ENCODE results near the gene SCYGR1.

The SCYGR1 gene

DNA sequence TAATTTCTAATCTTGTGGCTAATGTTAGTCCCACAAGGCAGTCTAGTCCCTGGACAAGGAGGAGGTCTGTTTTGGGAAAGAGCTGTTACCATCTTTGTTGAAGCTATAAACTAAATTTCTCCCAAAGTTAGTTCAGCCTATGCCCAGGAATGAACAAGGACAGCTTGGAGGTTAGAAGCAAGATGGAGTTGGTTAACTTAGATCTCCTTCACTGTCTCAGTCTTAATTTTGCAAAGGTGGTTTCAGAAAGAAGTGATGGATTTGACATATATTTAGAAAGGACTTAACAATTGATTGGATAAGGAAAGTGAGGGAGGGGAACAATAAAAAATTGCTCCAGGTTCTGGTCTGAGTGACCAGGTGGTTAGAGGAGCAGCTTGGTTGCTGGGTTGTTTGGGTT, 14.6 kb upstream of the SCYGR1 start:
- Histone ChIP-seq H3K4me3 (ENCODE audit: extremely low read depth, insufficient read depth, low read length, poor library complexity, severe bottlenecking) (no peak overlapping the region), H3K9me3 (ENCODE audit: control insufficient read depth, low read length) (no peaks in the 10 kb centered on the region), H3K36me3 (ENCODE audit: control insufficient read depth, insufficient read depth, low read length) (no peaks in the 10 kb centered on the region), H3K27ac (ENCODE audit: low read depth, low read length, severe bottlenecking) (no peak overlapping the region), H3K4me1 (ENCODE audit: control insufficient read depth, insufficient read depth, low read length, poor library complexity, severe bottlenecking) (peaks cover 8% of the 10 kb centered on the region)

DNA sequence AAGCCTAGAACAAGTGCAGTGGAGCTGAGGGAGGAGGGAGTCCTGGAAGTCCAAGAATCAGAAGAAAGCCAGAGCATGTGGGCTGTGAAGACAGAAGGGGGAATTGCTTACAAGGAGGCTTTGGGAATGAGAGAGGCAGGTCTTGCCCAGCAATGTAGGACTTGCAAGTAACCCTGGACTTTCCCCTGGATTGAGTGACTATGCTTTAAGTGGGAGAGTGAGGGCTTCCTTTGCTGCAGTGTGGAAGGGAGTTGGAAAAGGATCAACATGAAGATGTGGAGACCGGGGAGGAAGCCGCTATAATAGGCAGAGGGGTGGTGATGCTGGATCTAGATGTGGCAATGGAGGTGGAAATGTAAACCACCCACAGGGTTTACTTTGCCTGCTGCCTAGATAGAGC, 13.8 kb upstream of the SCYGR1 start:
- Histone ChIP-seq H3K36me3 (ENCODE audit: control insufficient read depth, insufficient read depth, low read length) (no peaks in the 10 kb centered on the region), H3K4me1 (ENCODE audit: control insufficient read depth, insufficient read depth, low read length, poor library complexity, severe bottlenecking) (peaks cover 4% of the 10 kb centered on the region), H3K4me3 (ENCODE audit: extremely low read depth, insufficient read depth, low read length, poor library complexity, severe bottlenecking) (no peak overlapping the region), H3K27ac (ENCODE audit: low read depth, low read length, severe bottlenecking) (no peak overlapping the region), H3K9me3 (ENCODE audit: control insufficient read depth, low read length) (no peaks in the 10 kb centered on the region)
- 92 to 94% methylated on average over 2 of the region's 2 CpGs for WGBS, 2 experiments (ENCODE audit: insufficient coverage in 2 of 2)

DNA sequence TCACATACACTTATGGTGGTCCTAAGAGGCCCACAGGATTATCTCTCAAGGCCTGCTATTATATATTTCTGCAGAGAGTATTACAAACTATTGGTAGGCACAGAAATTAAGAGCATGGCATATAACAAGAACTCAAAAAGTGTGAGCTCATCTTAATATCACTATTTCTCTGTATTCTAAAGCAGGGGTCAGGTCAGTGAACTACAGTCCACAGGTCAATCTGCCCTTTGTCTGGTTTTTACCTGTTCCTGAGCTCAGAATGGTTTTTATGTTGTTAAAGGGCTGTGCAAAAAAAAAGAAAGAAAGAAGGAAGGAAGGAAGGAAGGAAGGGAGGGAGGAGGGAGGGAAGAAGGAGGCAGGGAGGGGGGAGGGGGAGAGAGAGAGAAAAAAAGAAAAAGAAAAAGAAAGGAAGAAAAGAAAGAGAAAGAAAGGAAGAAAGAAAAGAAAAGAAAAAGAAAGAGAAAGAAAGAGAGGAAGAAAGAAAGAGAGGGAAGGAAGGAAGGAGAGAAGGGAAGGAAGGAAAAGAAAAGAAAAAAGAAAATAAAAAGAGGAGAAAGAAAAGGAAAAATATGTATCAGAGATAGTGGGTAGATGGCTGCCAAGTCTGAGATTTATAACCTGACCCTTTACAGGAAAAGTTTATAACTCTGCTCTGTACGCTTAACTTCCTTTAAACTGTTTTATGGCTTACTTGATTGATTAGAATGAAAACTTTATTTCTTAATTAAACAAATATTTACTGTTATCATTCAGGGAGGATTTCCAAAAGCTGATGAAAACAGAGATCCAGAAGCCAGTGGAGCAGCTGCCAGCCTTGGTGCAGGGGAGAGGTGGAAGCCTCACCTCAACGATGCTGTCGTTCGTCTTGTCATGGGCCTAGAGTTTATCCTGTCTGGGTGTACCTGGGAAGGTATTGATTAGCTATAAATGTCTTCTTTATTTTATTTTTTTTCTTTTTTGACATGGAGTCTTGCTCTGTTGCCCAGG, 11.2 kb upstream of the SCYGR1 start:
- Histone ChIP-seq H3K4me3 (ENCODE audit: extremely low read depth, insufficient read depth, low read length, poor library complexity, severe bottlenecking) (no peak overlapping the region), H3K4me1 (ENCODE audit: control insufficient read depth, insufficient read depth, low read length, poor library complexity, severe bottlenecking) (no peaks in the 10 kb centered on the region), H3K27ac (ENCODE audit: low read depth, low read length, severe bottlenecking) (no peak overlapping the region), H3K36me3 (ENCODE audit: control insufficient read depth, insufficient read depth, low read length) (no peaks in the 10 kb centered on the region), H3K9me3 (ENCODE audit: control insufficient read depth, low read length) (no peaks in the 10 kb centered on the region)
- no CpG with 5 or more reads among the region's 4 CpGs for WGBS, 2 experiments (ENCODE audit: insufficient coverage in 2 of 2)

DNA sequence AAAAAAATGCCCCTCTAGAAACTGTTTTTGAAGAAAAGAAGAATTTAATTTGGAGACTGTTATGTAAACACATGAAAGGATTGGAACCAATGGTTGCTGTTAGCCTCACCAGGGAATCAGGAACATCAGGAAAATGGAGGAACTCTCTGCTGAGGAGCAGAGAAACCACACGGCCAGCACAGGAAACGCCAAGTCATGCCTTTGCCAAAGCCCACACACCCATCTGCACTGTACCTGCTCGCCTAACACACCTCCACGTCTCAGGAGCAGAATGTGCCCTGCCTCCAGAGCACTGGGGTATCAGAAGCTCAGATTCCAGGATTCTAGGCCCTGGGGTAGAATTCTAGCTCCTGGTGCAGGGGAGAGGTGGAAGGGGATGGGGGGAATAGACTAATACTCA, 9.8 kb upstream of the SCYGR1 start:
- H3K27ac ChIP-seq (ENCODE audit: low read depth, low read length, severe bottlenecking) = no peak overlapping the region
- H3K9me3 ChIP-seq (ENCODE audit: control insufficient read depth, low read length) = no peaks in the 10 kb centered on the region
- 93 to 100% methylated on average over 2 to 4 of the region's 4 CpGs for WGBS, 2 experiments (ENCODE audit: insufficient coverage in 2 of 2)

DNA sequence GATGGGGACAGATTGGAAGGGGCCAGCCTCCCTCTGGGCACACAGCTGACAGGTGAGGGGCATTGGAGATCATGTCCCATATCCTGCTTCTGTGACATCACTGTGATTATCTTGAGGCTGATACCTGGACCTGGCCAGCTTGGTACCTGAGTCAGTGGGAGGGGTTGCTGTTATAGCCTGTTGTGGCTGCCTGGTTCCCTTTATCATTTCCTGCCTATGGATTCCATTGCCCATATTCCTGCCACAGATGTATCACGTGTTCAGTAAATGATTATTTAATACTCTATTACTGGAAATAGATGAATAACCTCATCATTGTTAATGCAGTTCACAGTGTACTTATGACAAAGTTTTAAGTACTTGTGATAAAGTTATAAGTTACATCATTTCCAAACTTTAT, 7.8 kb upstream of the SCYGR1 start:
- H3K36me3 ChIP-seq (ENCODE audit: control insufficient read depth, insufficient read depth, low read length) = no peaks in the 10 kb centered on the region
- H3K27ac ChIP-seq (ENCODE audit: low read depth, low read length, severe bottlenecking) = no peak overlapping the region
- H3K9me3 ChIP-seq (ENCODE audit: control insufficient read depth, low read length) = no peaks in the 10 kb centered on the region
- H3K4me3 ChIP-seq (ENCODE audit: extremely low read depth, insufficient read depth, low read length, poor library complexity, severe bottlenecking) = no peak overlapping the region
- no CpG with 5 or more reads among the region's 1 CpG for WGBS, 2 experiments (ENCODE audit: insufficient coverage in 2 of 2)
- no peaks in the 10 kb centered on the region for H3K4me1 ChIP-seq (ENCODE audit: control insufficient read depth, insufficient read depth, low read length, poor library complexity, severe bottlenecking)

More for the DNA sequence above, 9.8 kb upstream of the SCYGR1 start:
- no peaks in the 10 kb centered on the region for H3K36me3 ChIP-seq (ENCODE audit: control insufficient read depth, insufficient read depth, low read length)
- no peak overlapping the region for H3K4me3 ChIP-seq (ENCODE audit: extremely low read depth, insufficient read depth, low read length, poor library complexity, severe bottlenecking)
- H3K4me1 ChIP-seq (ENCODE audit: control insufficient read depth, insufficient read depth, low read length, poor library complexity, severe bottlenecking) = no peaks in the 10 kb centered on the region

DNA sequence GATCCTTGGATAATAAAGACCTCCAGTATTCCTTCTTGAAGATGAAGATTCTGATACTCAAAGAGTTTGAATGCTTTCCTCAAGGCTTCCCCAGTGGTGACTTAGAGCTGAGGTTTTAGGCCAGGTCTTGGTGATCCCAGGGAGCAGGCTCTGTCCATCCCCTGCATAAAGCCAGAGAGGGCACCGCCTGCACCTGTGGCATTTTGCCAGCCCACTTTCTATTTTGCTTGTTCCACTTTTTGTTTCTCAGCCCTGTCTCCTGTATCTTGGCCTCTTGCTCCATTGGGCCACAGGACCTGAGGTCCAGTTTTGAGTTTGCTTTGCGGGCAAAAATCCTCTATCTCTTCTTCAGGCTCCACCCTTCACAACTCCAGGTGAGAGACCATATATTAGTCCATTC, 6.7 kb upstream of the SCYGR1 start:
- no peak overlapping the region for H3K27ac ChIP-seq (ENCODE audit: low read depth, low read length, severe bottlenecking)
- WGBS, 2 experiments (ENCODE audit: insufficient coverage in 2 of 2) = 56 to 58% methylated on average over 2 of the region's 2 CpGs
- H3K36me3 ChIP-seq (ENCODE audit: control insufficient read depth, insufficient read depth, low read length) = no peaks in the 10 kb centered on the region
- H3K4me1 ChIP-seq (ENCODE audit: control insufficient read depth, insufficient read depth, low read length, poor library complexity, severe bottlenecking) = no peaks in the 10 kb centered on the region
- H3K4me3 ChIP-seq (ENCODE audit: extremely low read depth, insufficient read depth, low read length, poor library complexity, severe bottlenecking) = no peak overlapping the region
- H3K9me3 ChIP-seq (ENCODE audit: control insufficient read depth, low read length) = no peaks in the 10 kb centered on the region

DNA sequence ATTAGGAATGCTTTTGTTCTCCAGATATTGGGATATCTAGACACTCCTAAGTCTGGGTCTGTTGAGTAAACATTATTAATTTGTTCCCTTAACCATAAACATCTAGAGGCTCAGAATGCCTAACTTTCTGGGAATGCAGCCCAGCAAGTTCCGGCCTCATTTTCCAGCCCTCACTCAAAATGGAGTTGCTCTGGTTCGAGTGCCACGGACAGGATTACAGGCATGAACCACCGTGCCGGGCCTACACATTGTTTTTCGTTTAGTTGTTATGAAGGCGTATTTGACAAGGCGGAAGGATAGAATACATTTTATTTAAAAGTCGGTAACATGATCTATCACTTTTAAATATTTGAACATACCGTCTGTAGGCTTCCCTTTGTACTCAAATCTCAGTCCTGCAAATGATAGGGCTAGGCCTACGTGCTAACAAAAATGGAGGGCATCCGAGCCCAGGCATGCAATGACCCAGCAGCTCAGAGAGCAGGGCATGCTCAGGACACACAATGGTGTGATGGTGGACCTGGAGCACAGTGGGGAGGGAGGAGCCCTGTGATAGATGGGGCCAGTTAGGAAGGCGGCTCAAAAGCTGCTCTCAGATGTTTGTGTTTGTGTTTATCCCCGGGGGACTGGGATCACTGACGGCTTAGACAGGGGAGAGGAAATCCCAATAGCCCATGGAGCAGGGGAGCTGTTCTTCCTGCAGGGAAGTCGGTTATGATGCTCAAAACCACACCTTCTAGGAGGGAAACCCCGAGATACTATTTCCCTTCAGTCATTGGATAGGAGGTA, 2.9 kb upstream of the SCYGR1 start:
- Histone ChIP-seq H3K9me3 (ENCODE audit: control insufficient read depth, low read length) (no peaks in the 10 kb centered on the region), H3K36me3 (ENCODE audit: control insufficient read depth, insufficient read depth, low read length) (no peaks in the 10 kb centered on the region), H3K27ac (ENCODE audit: low read depth, low read length, severe bottlenecking) (no peak overlapping the region), H3K4me1 (ENCODE audit: control insufficient read depth, insufficient read depth, low read length, poor library complexity, severe bottlenecking) (no peaks in the 10 kb centered on the region), H3K4me3 (ENCODE audit: extremely low read depth, insufficient read depth, low read length, poor library complexity, severe bottlenecking) (no peak overlapping the region)
- 89% methylated on average over 10 to 15 of the region's 17 CpGs for WGBS, 2 experiments (ENCODE audit: insufficient coverage in 2 of 2)

DNA sequence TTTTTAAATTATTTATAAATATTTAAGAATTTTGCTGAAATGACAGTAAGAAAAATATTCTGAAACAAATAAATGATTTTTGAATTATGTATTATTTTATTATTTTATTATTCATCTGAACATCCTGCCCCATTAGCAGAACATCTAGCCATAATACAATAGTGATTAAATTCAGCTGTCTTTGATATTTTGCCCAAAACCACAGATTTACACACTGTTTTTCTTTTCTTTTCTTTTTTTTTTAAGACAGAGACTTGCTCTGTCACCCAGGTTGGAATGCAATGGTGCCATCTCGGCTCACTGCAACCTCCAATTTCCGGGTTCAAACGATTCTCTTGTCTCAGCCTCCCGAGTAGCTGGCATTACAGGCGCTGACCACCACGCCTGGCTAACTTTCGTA, 1.9 kb upstream of the SCYGR1 start:
- no peaks in the 10 kb centered on the region for H3K9me3 ChIP-seq (ENCODE audit: control insufficient read depth, low read length)
- no peak overlapping the region for H3K27ac ChIP-seq (ENCODE audit: low read depth, low read length, severe bottlenecking)
- WGBS, 2 experiments (ENCODE audit: insufficient coverage in 2 of 2) = 86 to 93% methylated on average over 7 of the region's 7 CpGs
- no peaks in the 10 kb centered on the region for H3K36me3 ChIP-seq (ENCODE audit: control insufficient read depth, insufficient read depth, low read length)
- no peaks in the 10 kb centered on the region for H3K4me1 ChIP-seq (ENCODE audit: control insufficient read depth, insufficient read depth, low read length, poor library complexity, severe bottlenecking)
- H3K4me3 ChIP-seq (ENCODE audit: extremely low read depth, insufficient read depth, low read length, poor library complexity, severe bottlenecking) = no peak overlapping the region

DNA sequence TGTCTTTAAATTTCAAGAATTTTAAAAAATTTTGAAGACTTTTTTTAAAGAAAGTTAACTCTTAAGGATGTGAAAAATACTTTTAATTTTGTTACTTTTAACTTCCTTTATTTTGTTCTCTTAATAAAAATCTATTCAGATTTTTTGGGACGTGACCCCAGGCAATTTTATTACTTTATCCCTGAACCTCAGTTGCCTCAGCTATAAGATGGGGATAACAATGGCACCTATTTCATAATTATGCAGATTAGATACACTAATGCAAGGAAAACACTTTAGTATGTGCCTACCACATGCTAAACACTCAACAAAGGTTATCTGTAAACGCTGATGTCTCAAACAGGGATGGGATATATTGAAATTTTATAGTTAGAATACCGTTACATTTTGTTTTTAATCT, 1.5 kb upstream of the SCYGR1 start:
- Histone ChIP-seq H3K36me3 (ENCODE audit: control insufficient read depth, insufficient read depth, low read length) (no peaks in the 10 kb centered on the region), H3K9me3 (ENCODE audit: control insufficient read depth, low read length) (no peaks in the 10 kb centered on the region), H3K27ac (ENCODE audit: low read depth, low read length, severe bottlenecking) (no peak overlapping the region), H3K4me1 (ENCODE audit: control insufficient read depth, insufficient read depth, low read length, poor library complexity, severe bottlenecking) (no peaks in the 10 kb centered on the region), H3K4me3 (ENCODE audit: extremely low read depth, insufficient read depth, low read length, poor library complexity, severe bottlenecking) (no peak overlapping the region)
- no CpG with 5 or more reads among the region's 3 CpGs for WGBS, 2 experiments (ENCODE audit: insufficient coverage in 2 of 2)

DNA sequence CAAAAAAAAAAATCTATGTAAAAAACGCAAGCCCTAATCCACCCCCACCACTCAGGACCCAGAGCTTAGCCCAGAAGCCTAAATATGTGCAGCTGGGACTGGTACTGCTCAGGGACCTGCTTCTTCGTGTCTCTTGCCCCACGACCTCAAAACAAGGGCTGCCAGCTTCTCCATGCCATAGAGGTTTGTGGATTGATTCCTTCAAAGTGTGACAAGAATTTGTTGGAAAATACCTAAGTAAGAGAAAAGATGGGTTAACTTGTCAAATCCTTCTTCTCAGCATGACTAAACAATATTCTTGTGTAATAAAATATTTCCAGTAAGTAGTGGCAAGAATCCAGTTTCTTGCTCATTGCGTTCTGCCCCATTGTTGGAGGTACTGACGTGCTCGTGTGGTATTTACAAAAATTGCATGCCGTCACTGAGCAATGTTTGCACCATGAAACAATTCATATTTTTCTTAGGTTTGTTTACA, 825 bp upstream of the SCYGR1 start:
- H3K4me3 ChIP-seq (ENCODE audit: extremely low read depth, insufficient read depth, low read length, poor library complexity, severe bottlenecking) = no peak overlapping the region
- WGBS, 2 experiments (ENCODE audit: insufficient coverage in 2 of 2) = 83 to 85% methylated on average over 2 to 5 of the region's 7 CpGs

DNA sequence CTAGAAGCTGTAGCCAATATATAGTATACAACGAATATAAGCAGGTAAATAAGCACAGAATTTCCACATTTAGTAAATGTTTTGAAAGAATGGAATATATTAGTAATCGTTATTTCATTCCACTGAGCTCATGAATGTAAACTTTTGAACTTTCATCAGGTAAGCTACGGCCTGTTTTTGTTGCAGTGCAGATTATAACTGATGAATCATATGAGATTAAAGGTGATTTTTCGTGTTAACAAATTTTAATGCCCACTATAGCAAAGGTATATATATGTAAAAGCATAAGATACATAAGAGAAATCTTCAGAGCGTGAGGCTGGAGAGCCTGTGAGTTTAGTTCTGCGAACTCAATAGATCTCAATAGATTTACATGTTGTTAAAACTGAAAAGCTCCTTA, 1.1 kb downstream of the SCYGR1 start:
- no CpG with 5 or more reads among the region's 6 CpGs for WGBS, 2 experiments (ENCODE audit: insufficient coverage in 2 of 2)
- Histone ChIP-seq H3K27ac (ENCODE audit: low read depth, low read length, severe bottlenecking) (no peak overlapping the region), H3K4me3 (ENCODE audit: extremely low read depth, insufficient read depth, low read length, poor library complexity, severe bottlenecking) (no peak overlapping the region), H3K4me1 (ENCODE audit: control insufficient read depth, insufficient read depth, low read length, poor library complexity, severe bottlenecking) (no peaks in the 10 kb centered on the region), H3K9me3 (ENCODE audit: control insufficient read depth, low read length) (no peaks in the 10 kb centered on the region), H3K36me3 (ENCODE audit: control insufficient read depth, insufficient read depth, low read length) (no peaks in the 10 kb centered on the region)

More for the DNA sequence above, 825 bp upstream of the SCYGR1 start:
- Histone ChIP-seq H3K36me3 (ENCODE audit: control insufficient read depth, insufficient read depth, low read length) (no peaks in the 10 kb centered on the region), H3K27ac (ENCODE audit: low read depth, low read length, severe bottlenecking) (no peak overlapping the region), H3K4me1 (ENCODE audit: control insufficient read depth, insufficient read depth, low read length, poor library complexity, severe bottlenecking) (no peaks in the 10 kb centered on the region), H3K9me3 (ENCODE audit: control insufficient read depth, low read length) (no peaks in the 10 kb centered on the region)

Data from mesodermal cell (in vitro differentiated cells).